Measurements from ENCODE around the gene TARS2.
A peak's percentile ranks its signal among the peaks of the same experiment; 100 is the strongest.

TARS2 gene

DNA sequence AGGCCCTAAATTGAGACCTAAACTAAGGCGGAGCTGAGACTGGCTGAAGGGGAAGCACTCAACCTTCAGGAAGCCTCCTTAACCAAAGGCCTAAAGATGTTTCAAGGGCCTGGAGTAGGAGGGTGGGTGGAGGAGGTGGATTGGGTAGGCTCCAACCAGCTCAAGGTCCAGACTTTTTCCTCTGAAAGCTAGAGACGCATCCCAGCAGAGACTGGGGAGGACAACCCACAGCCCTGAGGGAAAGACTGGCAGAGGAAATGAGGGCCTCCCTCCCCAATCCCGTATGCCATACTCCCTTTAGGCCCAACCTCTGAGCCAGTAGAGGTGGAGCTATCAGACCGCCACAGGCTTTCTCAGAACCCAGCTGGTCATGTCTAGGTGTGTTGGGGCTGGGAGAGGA is 21.8 kb downstream of the TARS2 start:
- no peak for DNase-seq (ENCODE audit: low spot score)

DNA sequence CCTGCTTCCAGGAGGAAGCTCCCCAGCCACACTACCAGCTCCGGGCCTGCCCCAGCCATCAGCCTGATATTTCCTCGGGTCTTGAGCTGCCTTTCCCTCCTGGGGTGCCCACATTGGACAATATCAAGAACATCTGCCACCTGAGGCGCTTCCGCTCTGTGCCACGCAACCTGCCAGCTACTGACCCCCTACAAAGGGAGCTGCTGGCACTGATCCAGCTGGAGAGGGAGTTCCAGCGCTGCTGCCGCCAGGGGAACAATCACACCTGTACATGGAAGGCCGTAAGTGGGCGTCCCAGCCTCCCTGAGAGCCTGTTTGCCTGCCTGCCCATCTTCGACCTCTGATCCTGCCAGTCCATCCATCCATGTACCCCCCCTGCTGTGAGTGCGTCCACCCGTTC is 24.3 kb downstream of the TARS2 start:
- DNase-seq (ENCODE audit: low spot score) = no peak

DNA sequence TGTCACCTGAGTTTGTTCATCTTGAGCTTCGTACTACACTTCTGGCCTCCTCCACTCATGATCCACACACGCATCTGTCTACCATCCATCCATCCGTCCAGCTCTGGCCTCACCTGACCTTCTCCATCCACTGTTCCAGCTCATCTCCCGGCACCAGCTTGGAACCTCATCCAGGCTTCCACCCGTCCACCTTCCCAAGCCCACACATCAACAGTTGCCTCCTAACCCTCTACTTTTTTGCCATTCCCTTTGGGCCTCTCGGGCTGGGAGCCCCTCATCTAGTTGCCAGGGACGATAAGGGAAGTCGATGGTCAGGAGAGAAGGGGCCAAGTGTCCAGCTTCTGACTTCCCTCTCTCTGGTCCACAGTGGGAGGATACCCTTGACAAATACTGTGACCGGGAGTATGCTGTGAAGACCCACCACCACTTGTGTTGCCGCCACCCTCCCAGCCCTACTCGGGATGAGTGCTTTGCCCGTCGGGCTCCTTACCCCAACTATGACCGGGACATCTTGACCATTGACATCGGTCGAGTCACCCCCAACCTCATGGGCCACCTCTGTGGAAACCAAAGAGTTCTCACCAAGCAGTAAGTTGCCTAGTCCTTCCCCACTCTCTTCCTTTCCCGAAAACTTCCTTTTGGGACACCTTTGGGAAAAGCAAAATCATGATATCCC is 24.9 kb downstream of the TARS2 start:
- no peak for DNase-seq (ENCODE audit: low spot score)

DNA sequence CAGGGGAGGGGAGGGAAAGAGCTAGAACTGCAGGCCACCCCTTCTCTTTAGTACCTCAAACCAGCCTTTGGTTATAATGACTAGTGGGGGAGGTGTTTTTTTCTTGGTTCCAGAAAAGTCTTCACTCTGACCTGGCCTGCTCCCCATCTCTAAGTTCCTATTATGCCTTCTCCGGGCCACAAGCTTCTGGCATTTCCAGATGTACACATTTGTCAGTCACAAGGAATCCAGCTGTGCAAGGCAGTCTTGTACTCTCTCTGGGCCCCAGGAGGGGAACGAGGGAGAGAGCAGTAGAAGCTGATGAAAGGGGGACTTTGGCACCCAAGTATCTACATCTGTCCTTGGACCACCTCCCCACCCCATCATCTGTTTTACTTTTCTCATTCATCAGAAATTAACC is 25.6 kb downstream of the TARS2 start:
- no peak for DNase-seq (ENCODE audit: low spot score)

DNA sequence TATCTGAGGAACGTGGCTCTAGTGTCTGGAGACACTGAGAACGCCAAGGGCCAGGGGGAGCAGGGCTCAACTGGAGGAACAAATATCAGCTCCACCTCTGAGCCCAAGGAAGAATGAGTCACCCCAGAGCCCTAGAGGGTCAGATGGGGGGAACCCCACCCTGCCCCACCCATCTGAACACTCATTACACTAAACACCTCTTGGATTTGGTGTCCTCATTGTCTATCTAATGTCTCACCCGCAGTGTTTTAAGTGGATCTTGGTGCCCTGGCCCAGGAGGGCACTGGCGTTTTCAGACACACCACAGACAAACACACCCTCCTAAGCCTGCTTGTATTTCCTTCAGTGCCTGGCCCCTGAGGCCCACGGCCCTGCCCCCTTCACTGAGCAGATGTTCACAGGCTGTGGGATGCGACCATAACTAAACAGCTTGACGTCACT is 26.2 kb downstream of the TARS2 start:
- DNase-seq (ENCODE audit: low spot score) = no peak

DNA sequence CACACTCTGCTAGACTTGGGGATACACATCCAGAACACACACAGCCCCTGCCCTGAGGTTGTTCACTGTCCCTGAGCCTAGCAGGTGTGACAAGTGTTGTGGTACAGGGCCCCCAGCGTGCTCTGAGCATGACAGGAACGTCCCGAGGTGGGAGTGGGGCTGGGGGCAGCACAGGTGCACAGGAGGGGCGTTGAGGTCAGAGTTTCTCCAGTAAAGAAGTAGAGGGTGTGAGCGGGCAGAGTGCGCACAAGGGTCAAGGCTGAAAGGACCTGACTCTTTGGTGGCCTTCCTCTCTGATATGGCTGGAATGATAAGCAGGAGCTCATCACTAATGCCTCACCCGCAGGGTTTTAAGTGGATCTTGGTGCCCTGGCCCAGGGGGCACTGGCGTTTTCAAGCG is 27.0 kb downstream of the TARS2 start:
- no peak for DNase-seq (ENCODE audit: low spot score)

DNA sequence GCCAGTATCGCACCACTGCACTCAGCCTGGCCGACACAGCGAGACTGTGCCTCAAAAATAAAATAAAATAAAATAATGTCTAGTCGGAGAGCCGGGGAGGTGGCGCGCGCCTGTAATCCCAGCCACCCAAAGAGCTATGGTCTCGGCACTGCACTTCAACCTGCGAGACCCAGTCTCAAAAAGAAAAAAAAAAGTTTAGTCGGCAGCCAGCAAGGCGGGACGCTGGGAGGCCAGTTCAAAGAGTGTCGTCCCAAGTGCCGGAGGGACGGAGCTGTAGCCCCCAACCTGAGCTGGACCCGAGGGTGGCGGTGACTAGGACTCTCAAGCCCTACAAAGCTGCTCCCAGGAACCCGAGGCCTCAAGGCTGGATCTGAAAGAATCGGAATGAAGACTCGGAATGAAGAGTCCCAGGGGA is 27.7 kb downstream of the TARS2 start:
- DNase-seq (ENCODE audit: low spot score) = no peak

DNA sequence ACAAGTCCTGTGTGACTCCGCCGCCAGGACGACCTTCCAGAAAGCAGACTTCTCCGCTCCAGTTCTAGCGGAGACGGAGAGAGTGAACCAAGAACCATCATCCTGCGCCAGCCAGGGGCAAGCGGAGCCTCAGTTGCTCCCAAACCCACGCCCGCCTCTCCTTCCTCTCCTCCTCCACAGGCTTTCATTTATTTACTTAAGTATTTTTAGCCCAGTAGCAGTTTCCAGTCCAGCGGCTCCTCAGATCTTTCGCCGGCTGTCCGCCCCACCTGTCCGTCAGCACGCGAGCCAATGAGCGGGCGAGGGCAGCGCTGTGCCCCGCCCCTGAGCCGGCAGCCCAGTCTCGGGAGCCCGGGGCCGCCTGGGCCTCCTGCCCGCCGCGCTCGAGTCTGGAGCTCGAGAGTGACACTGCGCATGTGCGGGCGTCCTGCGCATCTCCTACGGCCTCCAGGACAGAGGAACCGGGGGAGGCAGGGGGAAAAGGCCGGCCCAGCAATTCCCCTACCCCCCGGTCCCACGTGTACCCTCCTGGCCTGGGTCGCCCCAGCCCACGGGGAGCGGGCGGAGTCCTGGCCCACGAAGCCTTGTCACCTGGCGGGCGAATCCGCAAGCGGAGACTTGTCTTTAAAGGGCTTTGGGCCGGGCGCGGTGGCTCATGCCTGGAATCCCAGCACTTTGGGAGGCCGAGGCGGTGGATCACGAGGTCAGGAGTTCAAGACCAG is 28.3 kb downstream of the TARS2 start, which contains the start of gene FALEC:
FALEC (plus strand) TSS at position 425 of the 722 bp plus-strand sequence.
- peak; percentile 97 for DNase-seq (ENCODE audit: low spot score)

DNA sequence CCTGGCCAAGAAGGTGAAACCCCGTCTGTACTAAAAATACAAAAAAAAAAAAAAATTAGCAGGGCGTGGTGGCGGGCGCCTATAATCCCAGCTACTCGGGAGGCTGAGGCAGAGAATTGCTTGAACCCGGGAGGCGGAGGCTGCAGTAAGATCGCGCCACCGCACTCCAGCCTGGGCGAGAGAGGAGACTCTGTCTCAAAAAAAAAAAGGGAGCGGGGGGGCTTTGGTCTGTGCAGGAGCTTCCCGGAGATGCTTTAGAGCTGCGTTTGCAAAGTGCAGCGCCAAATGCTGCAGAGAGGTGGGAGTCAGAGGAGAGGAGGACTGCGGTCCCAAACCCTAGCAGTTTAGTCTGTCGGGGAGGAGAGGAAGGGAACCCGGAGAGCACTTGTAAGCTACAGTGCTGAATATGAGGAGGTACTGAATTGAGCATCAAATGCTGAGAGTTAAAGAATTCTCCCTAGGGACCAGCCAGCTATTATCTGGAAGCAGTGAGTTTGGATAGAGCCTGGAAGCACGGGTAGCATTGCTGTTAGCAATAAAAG is 28.9 kb downstream of the TARS2 start:
- peak; percentile 30 for DNase-seq (ENCODE audit: low spot score)

DNA sequence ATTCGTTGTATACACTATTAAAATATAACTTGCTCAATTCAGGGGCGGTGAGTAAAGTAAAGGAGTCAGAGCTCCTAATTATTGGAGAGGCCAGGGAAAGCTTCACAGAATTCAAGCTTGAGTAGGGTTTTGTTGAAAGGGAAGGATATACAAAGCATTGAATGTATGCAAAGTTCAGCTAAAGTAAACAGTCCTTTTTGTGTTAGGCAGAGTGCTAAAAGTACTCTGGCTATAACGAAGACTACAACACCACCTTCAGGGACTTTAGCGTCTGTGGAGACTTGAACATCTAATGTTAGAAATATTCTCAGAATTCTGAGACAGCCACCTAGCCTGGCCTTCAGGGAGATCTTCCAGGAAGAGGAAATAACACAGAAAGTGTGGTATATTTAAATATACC is 29.4 kb downstream of the TARS2 start:
- DNase-seq (ENCODE audit: low spot score) = no peak

DNA sequence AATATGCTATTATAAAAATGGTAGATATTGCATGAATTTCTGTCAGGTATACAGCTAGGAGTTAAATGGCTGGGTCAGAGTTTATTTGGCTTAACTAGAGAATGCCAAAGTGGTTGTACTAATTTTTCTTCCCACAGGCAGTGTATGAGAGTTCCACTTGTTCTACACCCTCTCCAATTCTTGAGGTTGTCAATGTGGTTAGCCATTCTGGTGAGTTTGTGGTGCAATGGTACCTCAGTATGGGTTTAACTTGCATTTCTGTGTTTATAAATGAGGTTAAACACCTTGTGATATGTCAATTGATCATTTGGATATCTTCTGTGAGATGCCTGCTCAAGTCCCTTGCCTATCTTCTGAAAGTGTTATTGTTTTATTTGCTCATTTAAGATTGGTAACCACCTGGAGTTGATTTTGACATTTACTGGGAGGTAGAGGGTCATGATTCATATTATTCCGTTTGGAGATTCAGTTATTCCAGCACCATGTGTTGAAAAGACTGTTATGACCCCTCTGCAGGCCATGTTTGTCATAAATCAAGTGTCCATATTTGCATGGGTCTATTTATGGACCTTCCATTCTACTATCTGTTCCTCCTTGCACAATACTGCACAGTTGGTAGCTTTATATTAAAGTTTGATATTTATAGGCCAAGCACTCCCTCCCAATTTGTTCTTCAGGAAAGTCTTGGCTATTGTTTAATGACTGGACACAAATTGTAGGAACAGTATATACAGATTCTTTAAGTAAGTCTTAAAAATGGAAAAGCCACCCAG is 34.2 kb downstream of the TARS2 start:
- no peak for DNase-seq (ENCODE audit: low spot score)

DNA sequence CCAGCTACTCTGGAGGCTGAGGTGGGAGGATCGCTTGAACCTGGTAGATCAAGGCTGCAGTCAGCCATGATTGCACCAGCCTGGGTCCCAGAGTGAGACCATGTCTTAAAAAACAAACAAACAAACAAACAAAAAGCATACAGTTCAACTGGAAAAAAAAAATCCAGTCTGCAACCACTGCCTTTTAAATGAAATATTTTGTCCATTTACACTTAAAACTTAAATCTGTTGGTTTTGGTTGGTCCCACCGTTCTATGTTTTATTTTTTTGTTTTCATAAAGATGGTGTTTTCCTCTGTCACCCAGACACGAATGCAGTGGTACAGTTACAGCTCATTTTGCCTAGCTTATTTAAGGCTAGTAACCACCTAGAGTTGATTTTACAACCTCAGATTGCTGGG is 38.1 kb downstream of the TARS2 start:
- no peak for DNase-seq (ENCODE audit: low spot score)

DNA sequence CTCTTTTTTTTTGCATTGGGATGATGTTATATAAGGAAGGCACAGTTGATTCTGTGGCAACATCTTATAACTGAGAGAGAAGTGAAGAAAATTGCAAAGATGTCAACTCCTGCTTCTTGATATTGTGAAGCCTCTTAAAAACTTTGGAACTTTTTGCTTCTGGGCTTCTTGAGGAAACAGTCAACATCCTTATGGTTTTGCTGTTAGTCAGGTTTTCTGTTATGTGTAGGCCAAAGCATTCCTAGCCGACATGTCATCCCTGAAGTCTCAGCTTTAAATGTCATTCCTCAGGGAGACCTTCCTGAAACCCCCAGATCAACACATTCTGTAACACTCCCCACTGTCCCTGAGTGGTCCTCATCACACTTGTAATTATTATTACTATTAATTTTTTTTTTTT is 41.0 kb downstream of the TARS2 start:
- no peak for DNase-seq (ENCODE audit: low spot score)

DNA sequence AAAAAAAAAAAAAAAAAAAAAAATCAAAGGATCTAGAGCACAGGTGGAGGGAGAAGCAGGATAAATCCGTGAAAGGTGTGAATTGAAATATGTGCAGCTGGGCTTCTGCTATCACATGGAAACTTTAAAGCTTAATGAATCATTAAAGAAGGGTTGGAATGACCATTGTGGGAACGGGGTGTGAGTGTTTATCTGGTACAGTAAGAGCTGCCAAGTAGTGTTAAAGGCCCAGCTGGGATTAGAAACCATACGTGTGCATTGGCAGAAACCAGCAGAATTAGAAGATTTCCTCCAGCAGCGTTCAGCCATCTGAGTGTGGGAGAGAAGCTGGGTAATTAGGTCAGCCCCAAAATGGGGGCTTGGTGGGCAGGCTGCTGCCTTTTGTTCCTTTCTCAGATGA is 41.8 kb downstream of the TARS2 start:
- no peak for DNase-seq (ENCODE audit: low spot score)

DNA sequence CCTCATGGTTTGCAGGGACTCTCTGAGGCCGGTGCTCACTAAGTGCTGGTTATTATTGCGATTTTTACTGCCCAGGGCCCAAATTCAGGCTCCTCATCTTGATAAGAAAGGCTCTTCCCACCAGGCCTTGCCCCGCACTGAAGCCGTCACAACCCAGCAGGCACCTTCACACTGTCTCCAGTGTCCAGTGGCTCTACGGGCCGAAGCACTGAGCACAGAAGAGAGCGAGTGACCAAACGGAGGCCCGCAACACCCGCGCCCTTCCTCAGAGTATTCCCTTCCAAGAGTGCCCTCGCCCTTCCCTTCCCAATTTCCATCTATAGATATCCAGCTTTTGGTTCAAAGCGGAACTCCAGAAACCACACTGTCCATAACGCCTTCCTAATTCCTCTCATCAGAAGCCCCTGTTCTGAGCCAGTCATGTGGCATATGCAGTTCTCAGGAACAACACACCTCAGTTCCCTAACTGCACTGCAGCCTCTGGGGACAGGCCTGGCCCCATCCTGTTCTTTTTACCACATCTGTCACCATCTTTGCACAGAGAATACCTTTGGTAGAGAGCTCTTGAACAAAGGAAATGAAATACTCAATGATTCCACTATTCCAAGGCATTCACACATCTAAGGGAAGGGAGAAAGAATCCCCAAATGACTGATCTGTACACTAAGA is 43.4 kb downstream of the TARS2 start:
- DNase-seq (ENCODE audit: low spot score) = no peak

DNA sequence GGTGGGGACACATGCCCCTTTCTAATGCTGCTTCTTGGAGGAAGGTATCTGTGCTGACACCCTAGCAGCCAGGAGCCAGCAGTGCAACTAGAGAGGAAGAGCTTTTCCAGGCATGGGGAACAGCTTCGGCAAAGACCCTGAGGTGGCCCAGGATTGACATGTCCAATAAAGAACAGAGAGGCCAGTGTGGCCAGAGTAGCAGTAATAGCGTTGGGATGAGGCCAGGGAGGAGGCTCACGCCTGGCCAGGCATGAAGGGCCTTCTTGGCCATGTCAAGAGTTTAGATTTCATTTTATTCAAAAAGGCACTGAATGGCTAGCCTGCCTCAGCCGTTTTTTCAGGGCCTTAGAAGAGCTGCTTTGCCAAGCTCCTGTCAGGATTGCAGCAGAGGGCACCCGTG is 45.6 kb downstream of the TARS2 start:
- no peak for DNase-seq (ENCODE audit: low spot score)

DNA sequence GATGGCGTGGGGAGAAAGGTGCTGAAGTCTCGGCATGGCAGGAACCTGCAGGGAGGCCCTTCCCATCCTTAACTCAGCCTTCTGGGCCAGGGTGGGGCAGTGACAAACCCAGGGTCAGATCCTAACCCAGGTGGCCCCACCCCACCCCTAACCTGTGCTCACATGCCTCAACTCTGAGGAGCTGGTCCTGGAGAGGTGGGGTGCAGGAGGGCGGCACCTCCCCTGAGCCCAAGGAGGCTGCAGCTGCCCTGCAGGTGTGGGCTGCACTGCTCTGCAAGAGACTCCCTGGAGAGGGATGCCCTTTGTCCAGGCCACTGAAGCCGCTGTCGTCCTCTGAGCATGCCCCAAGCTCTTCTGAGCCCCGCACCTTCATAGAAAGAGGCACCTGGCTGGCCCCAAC is 46.8 kb downstream of the TARS2 start:
- DNase-seq (ENCODE audit: low spot score) = no peak

DNA sequence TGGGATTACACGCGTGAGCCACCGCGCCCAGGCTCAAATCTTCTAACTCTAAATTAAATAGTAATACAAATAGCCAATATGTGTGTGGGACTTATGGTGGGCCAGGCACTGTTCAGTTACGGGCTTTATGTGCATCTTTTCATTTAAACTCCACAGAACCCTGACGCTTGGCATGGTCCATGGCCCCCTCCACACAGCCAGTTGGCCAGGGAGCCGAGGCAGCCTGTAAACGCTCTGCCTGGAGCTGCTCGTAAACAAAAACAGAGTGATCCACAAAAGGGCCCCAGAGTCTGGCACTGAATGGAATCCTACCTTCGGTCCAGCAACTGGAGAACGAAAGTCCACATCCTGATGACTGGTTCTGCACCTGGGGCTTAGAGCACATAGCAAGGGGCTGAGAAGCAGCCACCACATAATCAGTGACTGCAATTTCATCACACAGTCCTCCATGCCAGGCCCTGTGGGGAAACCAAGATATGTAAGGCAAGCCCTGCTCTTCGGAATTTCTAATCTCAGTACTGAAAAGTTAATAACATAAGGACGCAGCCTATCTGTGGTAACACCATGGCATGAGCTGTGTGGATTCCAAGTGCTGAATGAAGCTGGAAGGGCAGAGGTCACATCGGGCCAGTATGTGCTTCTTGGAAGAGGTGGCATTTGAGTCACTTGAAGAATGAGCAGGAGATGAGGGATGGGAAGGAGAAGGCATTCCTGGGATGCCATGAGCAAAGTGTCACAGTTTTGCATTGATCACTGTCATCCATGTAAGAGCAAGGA is 48.5 kb downstream of the TARS2 start:
- no peak for DNase-seq (ENCODE audit: low spot score)

DNA sequence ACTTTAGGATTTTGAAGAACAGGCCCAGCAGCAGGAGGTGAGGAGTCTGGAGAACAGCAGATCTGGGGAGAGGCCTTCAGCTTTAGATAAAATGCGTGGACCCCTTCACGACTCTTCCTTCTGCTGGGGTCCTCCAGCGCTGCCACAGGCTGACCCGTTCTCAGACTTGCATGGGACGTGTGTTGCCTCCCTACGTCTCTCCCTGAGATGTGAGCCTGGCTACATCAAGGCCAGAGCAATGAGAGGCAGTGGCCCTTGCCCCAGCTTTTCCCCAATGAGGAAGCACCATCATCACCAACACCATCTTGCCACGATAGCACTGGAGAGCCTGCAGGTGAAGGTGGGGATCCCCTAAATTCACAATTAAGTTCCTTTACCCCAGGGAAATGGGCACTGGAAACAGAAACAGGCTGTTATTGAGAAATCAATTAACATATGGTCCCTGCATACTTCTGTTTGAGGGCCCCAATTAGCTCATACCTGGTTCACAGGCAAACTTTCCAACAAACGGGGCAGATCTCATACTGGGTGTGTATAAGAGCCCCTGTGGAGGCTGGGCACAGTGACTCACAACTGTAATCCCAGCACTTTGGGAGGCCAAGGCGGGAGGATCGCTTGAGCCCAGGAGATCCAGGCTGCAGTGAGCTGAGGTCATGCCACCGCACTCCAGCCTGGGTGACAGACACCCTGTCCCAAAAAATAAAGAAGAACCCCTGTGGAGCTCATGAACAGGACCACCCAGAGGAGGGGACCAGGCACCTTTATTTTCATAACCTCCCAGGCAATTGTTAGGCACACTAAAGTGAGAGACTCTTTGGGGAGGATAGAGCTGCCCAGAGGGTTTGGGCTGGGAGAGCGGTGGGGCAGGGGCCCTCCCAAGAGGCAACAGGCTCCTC is 49.9 kb downstream of the TARS2 start:
- no peak for DNase-seq (ENCODE audit: low spot score)
